ENCODE measurements around the gene FAM13A. TPM values are rescaled to one million over a fixed set of nuclear protein-coding genes. Genes with fewer than 3 reads are reported as not detected.
A peak's percentile ranks its signal among the peaks of the same experiment; 100 is the strongest.

Gene FAM13A
- total RNA-seq, 1 donor from 2014 or later: 57.7 TPM

DNA sequence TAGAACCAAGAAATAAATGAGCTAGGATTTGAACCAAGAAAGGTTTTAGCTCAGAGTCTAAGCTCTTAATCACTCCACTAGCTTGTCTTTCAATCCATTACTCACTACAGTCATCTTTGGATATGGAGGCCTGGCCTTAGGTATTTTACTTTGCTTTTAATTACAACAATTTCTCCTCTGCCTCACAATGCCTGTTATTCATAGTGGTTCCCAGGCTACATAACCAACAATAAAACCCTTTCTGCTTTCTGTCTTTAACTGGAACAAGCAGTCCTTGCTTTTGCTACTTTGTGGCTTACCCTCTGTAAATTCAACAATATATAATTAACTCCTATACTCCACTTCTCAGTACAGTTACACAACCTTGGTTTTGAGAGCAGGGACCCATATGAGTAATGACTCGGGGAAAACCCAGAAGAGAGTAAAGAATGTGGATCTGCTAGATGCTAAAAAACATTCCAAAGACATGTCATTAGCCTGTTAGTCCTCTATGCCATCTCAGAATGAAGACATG lies 264.7 kb downstream of the FAM13A start:
- Mint-ChIP-seq H3K27ac (peak overlapping the region; percentile 94), H3K4me3 (no peak overlapping the region), H3K9me3 (peaks cover 8% of the 10 kb centered on the region), H3K4me1 (peaks cover 22% of the 10 kb centered on the region), H3K27me3 (ENCODE audit: low read depth) (no peaks in the 10 kb centered on the region), H3K36me3 (peaks cover 36% of the 10 kb centered on the region)
- DNase-seq (ENCODE audit: low spot score in 2 of 2, unreplicated experiment in 2 of 2): no peak
- TF ChIP-seq, protein P1, sequence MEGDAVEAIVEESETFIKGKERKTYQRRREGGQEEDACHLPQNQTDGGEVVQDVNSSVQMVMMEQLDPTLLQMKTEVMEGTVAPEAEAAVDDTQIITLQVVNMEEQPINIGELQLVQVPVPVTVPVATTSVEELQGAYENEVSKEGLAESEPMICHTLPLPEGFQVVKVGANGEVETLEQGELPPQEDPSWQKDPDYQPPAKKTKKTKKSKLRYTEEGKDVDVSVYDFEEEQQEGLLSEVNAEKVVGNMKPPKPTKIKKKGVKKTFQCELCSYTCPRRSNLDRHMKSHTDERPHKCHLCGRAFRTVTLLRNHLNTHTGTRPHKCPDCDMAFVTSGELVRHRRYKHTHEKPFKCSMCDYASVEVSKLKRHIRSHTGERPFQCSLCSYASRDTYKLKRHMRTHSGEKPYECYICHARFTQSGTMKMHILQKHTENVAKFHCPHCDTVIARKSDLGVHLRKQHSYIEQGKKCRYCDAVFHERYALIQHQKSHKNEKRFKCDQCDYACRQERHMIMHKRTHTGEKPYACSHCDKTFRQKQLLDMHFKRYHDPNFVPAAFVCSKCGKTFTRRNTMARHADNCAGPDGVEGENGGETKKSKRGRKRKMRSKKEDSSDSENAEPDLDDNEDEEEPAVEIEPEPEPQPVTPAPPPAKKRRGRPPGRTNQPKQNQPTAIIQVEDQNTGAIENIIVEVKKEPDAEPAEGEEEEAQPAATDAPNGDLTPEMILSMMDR (IDR thresholded peaks at IDR 0.05; ENCODE audit: unreplicated experiment): no peak

DNA sequence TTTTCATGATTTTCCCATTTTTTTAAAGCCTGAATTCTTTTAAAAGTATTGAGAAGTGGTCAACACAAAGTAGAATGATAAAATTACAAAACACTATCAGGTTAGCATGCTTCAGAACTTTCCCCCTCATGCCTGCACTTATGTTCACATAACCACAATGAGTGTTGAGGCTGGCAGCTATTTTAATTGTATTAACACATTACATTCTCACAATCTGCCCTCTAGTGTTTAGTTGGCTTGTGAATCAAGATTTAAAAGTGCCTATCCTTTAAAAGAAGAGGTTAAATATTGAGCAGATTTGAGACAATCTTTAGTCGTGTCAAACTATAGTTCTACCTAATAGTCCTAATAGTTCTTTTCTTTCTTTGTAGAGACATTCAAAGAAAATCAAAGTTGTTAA lies 265.7 kb downstream of the FAM13A start:
- Mint-ChIP-seq H3K36me3 (peaks cover 28% of the 10 kb centered on the region), H3K27ac (peak overlapping the region; percentile 94), H3K9me3 (no peaks in the 10 kb centered on the region), H3K4me3 (no peak overlapping the region), H3K4me1 (peaks cover 22% of the 10 kb centered on the region), H3K27me3 (ENCODE audit: low read depth) (no peaks in the 10 kb centered on the region)
- TF ChIP-seq, protein P1 (IDR thresholded peaks at IDR 0.05; ENCODE audit: unreplicated experiment): no peak
- no peak for DNase-seq (ENCODE audit: low spot score in 2 of 2, unreplicated experiment in 2 of 2)

- no peak for DNase-seq (ENCODE audit: low spot score in 2 of 2, unreplicated experiment in 2 of 2)
- Mint-ChIP-seq H3K36me3 (peaks cover 42% of the 10 kb centered on the region), H3K4me1 (peaks cover 21% of the 10 kb centered on the region), H3K9me3 (no peaks in the 10 kb centered on the region), H3K27me3 (ENCODE audit: low read depth) (no peaks in the 10 kb centered on the region), H3K27ac (no peak overlapping the region), H3K4me3 (no peak overlapping the region)
- TF ChIP-seq, protein P1 (IDR thresholded peaks at IDR 0.05; ENCODE audit: unreplicated experiment): no peak
Observed at GRCh38 chr4:88788895-88789294, 268.1 kb downstream of the FAM13A start.

GRCh38 chr4:88788424-88788823 lies 268.6 kb downstream of the FAM13A start:
- TF ChIP-seq, protein P1 (IDR thresholded peaks at IDR 0.05; ENCODE audit: unreplicated experiment): no peak
- DNase-seq (ENCODE audit: low spot score in 2 of 2, unreplicated experiment in 2 of 2): no peak
- Mint-ChIP-seq H3K4me3 (no peak overlapping the region), H3K27me3 (ENCODE audit: low read depth) (no peaks in the 10 kb centered on the region), H3K27ac (no peak overlapping the region), H3K4me1 (peaks cover 17% of the 10 kb centered on the region), H3K9me3 (no peaks in the 10 kb centered on the region), H3K36me3 (peaks cover 46% of the 10 kb centered on the region)

DNA sequence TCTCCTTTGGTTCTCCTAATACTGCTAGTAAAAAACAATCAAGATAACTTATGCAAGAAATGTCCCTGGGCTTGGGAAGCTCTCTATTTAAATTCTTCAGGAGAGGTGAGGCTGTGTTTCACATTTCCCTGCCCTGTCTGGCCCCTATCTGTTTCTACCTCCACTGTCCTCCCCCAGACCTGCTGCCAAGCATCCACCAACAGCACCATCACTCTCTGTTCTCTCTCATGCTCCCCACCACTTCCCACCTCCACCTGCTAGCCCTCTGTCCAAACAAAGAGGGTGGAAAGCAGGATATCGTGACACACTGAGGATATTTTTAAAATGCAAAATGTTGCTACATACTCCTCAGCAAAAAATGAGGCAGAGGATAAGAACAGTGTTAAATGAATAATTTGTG lies 271.0 kb downstream of the FAM13A start:
- H3K27ac Mint-ChIP-seq: no peak overlapping the region
- H3K27me3 Mint-ChIP-seq (ENCODE audit: low read depth): no peaks in the 10 kb centered on the region
- peaks cover 3% of the 10 kb centered on the region for H3K4me1 Mint-ChIP-seq
- no peak for DNase-seq (ENCODE audit: low spot score in 2 of 2, unreplicated experiment in 2 of 2)
- no peak overlapping the region for H3K4me3 Mint-ChIP-seq
- TF ChIP-seq, protein P1 (IDR thresholded peaks at IDR 0.05; ENCODE audit: unreplicated experiment): no peak
- H3K9me3 Mint-ChIP-seq: no peaks in the 10 kb centered on the region
- peaks cover 51% of the 10 kb centered on the region for H3K36me3 Mint-ChIP-seq

- peak overlapping the region; percentile 47 for H3K27ac Mint-ChIP-seq
- H3K27me3 Mint-ChIP-seq (ENCODE audit: low read depth): no peaks in the 10 kb centered on the region
- H3K36me3 Mint-ChIP-seq: peaks cover 20% of the 10 kb centered on the region
Observed at GRCh38 chr4:88780389-88780788, 276.6 kb downstream of the FAM13A start.

More at GRCh38 chr4:88780389-88780788, 276.6 kb downstream of the FAM13A start:
- no peaks in the 10 kb centered on the region for H3K9me3 Mint-ChIP-seq
- no peak for DNase-seq (ENCODE audit: low spot score in 2 of 2, unreplicated experiment in 2 of 2)
- H3K4me3 Mint-ChIP-seq: no peak overlapping the region
- TF ChIP-seq, protein P1 (IDR thresholded peaks at IDR 0.05; ENCODE audit: unreplicated experiment): no peak
- peaks cover 7% of the 10 kb centered on the region for H3K4me1 Mint-ChIP-seq

All from mesothelial cell of epicardium (in vitro differentiated cells).